A673 (cell line): ENCODE measurements around the gene CFD.

Experiments used
- CTCF ChIP-seq: fragments of 300-800, 200-600 bp; sonication (generic); conservative IDR thresholded peaks from 2 replicates; pipeline ENCODE4 v1.5.1; 2017; ENCODE audit warnings: low read depth, mild to moderate bottlenecking, antibody characterized with exemption, low read length, moderate library complexity, mixed read lengths
- EZH2 ChIP-seq: fragments of 200-600 bp; sonication (generic); IDR thresholded peaks from 2 replicates; pipeline ENCODE4 v1.6.1; 2017; ENCODE audit warnings: borderline replicate concordance, low read depth, mild to moderate bottlenecking, mixed read lengths, antibody characterized with exemption, low read length; ENCODE audit not compliant: poor library complexity, severe bottlenecking

GRCh38 chr19:902446-903226 lies 43.2 kb downstream of the CFD start:
- no peak for TF ChIP-seq CTCF
- no peak for TF ChIP-seq EZH2
